DOHH2 (cell line): ENCODE results near the gene SMC5.

Experiments
- H3F3A ChIP-seq: fragments of 200-600 bp; sonication (generic), shearing (Covaris generic); 2 replicates; pipeline ENCODE4 v1.6.0; 2016; ENCODE audit warnings: antibody characterized with exemption, mild to moderate bottlenecking; ENCODE audit not compliant: control insufficient read depth, insufficient read depth
- H3K27ac ChIP-seq: fragments of 200-600 bp; sonication (generic); 2 replicates; pipeline ENCODE4 v1.5.1; 2014; ENCODE audit warnings: low read depth, mild to moderate bottlenecking, low read length, moderate library complexity
- H3K27me3 ChIP-seq: fragments of 200-600 bp; sonication (generic); 2 replicates; pipeline ENCODE4 v1.6.1; 2014; ENCODE audit warnings: mild to moderate bottlenecking, low read length, mixed read lengths; ENCODE audit not compliant: control insufficient read depth
- H3K36me3 ChIP-seq: fragments of 200-600 bp; sonication (generic); 2 replicates; pipeline ENCODE4 v1.6.1; 2014; ENCODE audit warnings: mild to moderate bottlenecking, low read length, moderate library complexity, mixed read lengths; ENCODE audit not compliant: control insufficient read depth
- H3K4me1 ChIP-seq: fragments of 200-600 bp; sonication (generic); 2 replicates; pipeline ENCODE4 v1.6.1; 2014; ENCODE audit warnings: mild to moderate bottlenecking, low read length, mixed read lengths; ENCODE audit not compliant: control insufficient read depth
- H3K4me2 ChIP-seq: fragments of 200-600 bp; sonication (generic); 2 replicates; pipeline ENCODE4 v1.6.0; 2014; ENCODE audit warnings: mild to moderate bottlenecking, low read length, moderate library complexity
- H3K4me3 ChIP-seq: fragments of 200-600 bp; sonication (generic); 2 replicates; pipeline ENCODE4 v1.5.1; 2014; ENCODE audit warnings: mild to moderate bottlenecking, low read length, mixed read lengths
- H3K79me2 ChIP-seq: fragments of 200-600 bp; sonication (generic); 2 replicates; pipeline ENCODE4 v1.6.1; 2014; ENCODE audit warnings: mild to moderate bottlenecking, low read length, mixed read lengths; ENCODE audit not compliant: control insufficient read depth
- H3K9me2 ChIP-seq: fragments of 200-600 bp; sonication (generic); replicated peaks from 2 replicates; pipeline ENCODE4 v1.6.1; 2014; ENCODE audit warnings: mild to moderate bottlenecking, low read length, mixed read lengths; ENCODE audit not compliant: control insufficient read depth
- H3K9me3 ChIP-seq: fragments of 200-600 bp; sonication (generic); 2 replicates; pipeline ENCODE4 v1.6.1; 2014; ENCODE audit warnings: antibody characterized with exemption, low read length, mixed read lengths; ENCODE audit not compliant: control insufficient read depth, insufficient read depth
- H4K20me1 ChIP-seq: fragments of 200-600 bp; sonication (generic); 2 replicates; pipeline ENCODE4 v1.6.0; 2014; ENCODE audit warnings: low read depth, mild to moderate bottlenecking, antibody characterized with exemption, low read length, moderate library complexity; ENCODE audit not compliant: control insufficient read depth, insufficient read depth
- EZH2phosphoT487 ChIP-seq: fragments of 200-600 bp; sonication (generic); IDR thresholded peaks from 2 replicates; pipeline ENCODE4 v1.6.1; 2017; ENCODE audit warnings: borderline replicate concordance, mild to moderate bottlenecking, antibody characterized with exemption, low read length, moderate library complexity, mixed read lengths
- TF ChIP-seq, protein P1 (sequence below): fragments of 200-600 bp; sonication (generic); IDR thresholded peaks from one replicate; pipeline ENCODE4 v1.5.1; 2014; ENCODE audit warnings: antibody characterized with exemption, mild to moderate bottlenecking, low read depth, low read length; ENCODE audit not compliant: poor library complexity, severe bottlenecking

Gene SMC5

GRCh38 chr9:70278305-70278704 is 19.5 kb downstream of the SMC5 start:
- H3K9me3 ChIP-seq = no peaks in the 10 kb centered on the region
- H3K4me3 ChIP-seq = no peak overlapping the region
- H3K27ac ChIP-seq = no peak overlapping the region
- peaks cover 81% of the 10 kb centered on the region for H3K36me3 ChIP-seq
- H3K4me1 ChIP-seq = no peaks in the 10 kb centered on the region
- H4K20me1 ChIP-seq = peaks cover 10% of the 10 kb centered on the region; the same call in 1 of the 2 replicates
- no peaks in the 10 kb centered on the region for H3K9me2 ChIP-seq
- H3K79me2 ChIP-seq = peaks cover 36% of the 10 kb centered on the region
- H3K4me2 ChIP-seq = no peak overlapping the region
- TF ChIP-seq, protein P1, sequence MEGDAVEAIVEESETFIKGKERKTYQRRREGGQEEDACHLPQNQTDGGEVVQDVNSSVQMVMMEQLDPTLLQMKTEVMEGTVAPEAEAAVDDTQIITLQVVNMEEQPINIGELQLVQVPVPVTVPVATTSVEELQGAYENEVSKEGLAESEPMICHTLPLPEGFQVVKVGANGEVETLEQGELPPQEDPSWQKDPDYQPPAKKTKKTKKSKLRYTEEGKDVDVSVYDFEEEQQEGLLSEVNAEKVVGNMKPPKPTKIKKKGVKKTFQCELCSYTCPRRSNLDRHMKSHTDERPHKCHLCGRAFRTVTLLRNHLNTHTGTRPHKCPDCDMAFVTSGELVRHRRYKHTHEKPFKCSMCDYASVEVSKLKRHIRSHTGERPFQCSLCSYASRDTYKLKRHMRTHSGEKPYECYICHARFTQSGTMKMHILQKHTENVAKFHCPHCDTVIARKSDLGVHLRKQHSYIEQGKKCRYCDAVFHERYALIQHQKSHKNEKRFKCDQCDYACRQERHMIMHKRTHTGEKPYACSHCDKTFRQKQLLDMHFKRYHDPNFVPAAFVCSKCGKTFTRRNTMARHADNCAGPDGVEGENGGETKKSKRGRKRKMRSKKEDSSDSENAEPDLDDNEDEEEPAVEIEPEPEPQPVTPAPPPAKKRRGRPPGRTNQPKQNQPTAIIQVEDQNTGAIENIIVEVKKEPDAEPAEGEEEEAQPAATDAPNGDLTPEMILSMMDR = no peak
- no peak for TF ChIP-seq EZH2phosphoT487
- no peaks in the 10 kb centered on the region for H3K27me3 ChIP-seq
- peaks cover 3% of the 10 kb centered on the region; the same call in 1 of the 2 replicates for H3F3A ChIP-seq

DNA sequence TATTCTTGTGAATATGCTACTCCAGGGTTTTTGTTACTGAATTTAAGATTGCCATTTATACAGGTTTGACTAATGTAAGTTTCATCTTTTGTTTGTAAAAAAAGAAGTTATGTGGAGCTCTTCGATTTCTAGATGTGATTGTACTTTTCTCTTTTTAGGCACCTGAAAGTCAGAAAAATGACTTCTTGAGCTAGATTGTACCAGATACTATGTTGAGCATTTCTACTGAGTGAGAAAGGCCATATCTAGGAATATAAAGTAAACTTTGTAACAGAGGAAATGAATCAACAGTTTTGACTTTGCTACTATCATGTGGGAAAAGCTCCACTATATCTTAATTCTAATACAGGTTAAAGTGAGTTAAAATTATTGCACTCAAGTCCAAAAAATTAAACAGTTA is 25.1 kb downstream of the SMC5 start:
- H3K27me3 ChIP-seq = no peaks in the 10 kb centered on the region
- 0 out of 2 replicates have a peak, but pooled peaks cover under 1% of the 10 kb centered on the region for H4K20me1 ChIP-seq
- no peaks in the 10 kb centered on the region for H3K9me3 ChIP-seq
- no peaks in the 10 kb centered on the region for H3K9me2 ChIP-seq
- H3K79me2 ChIP-seq = peaks cover 5% of the 10 kb centered on the region; the same call in 1 of the 2 replicates
- TF ChIP-seq, protein P1 = no peak
- TF ChIP-seq EZH2phosphoT487 = no peak
- no peaks in the 10 kb centered on the region for H3K4me1 ChIP-seq
- no peak overlapping the region for H3K4me3 ChIP-seq
- H3K27ac ChIP-seq = no peak overlapping the region
- no peak overlapping the region for H3K4me2 ChIP-seq
- no peaks in the 10 kb centered on the region for H3F3A ChIP-seq
- H3K36me3 ChIP-seq = peaks cover 88% of the 10 kb centered on the region

GRCh38 chr9:70285246-70285645 is 26.5 kb downstream of the SMC5 start:
- no peaks in the 10 kb centered on the region for H3K9me3 ChIP-seq
- TF ChIP-seq EZH2phosphoT487 = no peak
- TF ChIP-seq, protein P1 = no peak
- no peak overlapping the region for H3K27ac ChIP-seq
- no peaks in the 10 kb centered on the region for H3K9me2 ChIP-seq
- no peak overlapping the region for H3K4me2 ChIP-seq
- no peaks in the 10 kb centered on the region for H3F3A ChIP-seq
- no peaks in the 10 kb centered on the region for H4K20me1 ChIP-seq
- peaks cover 91% of the 10 kb centered on the region for H3K36me3 ChIP-seq
- peaks cover 11% of the 10 kb centered on the region for H3K79me2 ChIP-seq
- H3K4me1 ChIP-seq = no peaks in the 10 kb centered on the region
- no peak overlapping the region for H3K4me3 ChIP-seq
- no peaks in the 10 kb centered on the region for H3K27me3 ChIP-seq
